HTERT RPE-1 (cell line): ENCODE measurements around the gene KRT6A.

Experiments
- in situ Hi-C: fragments of 300-500 bp; cut with MboI; formaldehyde crosslinking; loops from 4 replicates; pipeline ENCODE4 v1.14.3; 2020; ENCODE audit warnings: low sequenced_read_pairs

Gene KRT6A

GRCh38 chr12:52493172-52493571 lies at the start of gene KRT6A:
Gene KRT6A (minus strand): TSS chr12:52493257. CDS start chr12:52493188, 69 bp downstream.
- in situ Hi-C loops: no loop called here

- in situ Hi-C loops: no loop called here
Observed at GRCh38 chr12:52542157-52542556, 49.1 kb upstream of the KRT6A start.

- in situ Hi-C loops: no loop called here
Observed at GRCh38 chr12:52541709-52542108, 48.7 kb upstream of the KRT6A start.

GRCh38 chr12:52540531-52540930 lies 47.5 kb upstream of the KRT6A start:
- in situ Hi-C loops: no loop called here

- in situ Hi-C loops: no loop called here
Observed at GRCh38 chr12:52539821-52540173, 46.7 kb upstream of the KRT6A start.

- in situ Hi-C loops: no loop called here
Observed at GRCh38 chr12:52539083-52539820, 46.2 kb upstream of the KRT6A start.

GRCh38 chr12:52537101-52537500 lies 44.0 kb upstream of the KRT6A start:
- in situ Hi-C loops: no loop called here

GRCh38 chr12:52535574-52535973 lies 42.5 kb upstream of the KRT6A start:
- in situ Hi-C loops: no loop called here

GRCh38 chr12:52534482-52534881 lies 41.4 kb upstream of the KRT6A start:
- in situ Hi-C loops: no loop called here

GRCh38 chr12:52533686-52534470 lies 40.8 kb upstream of the KRT6A start:
- in situ Hi-C loops: no loop called here

GRCh38 chr12:52532636-52533035 lies 39.6 kb upstream of the KRT6A start:
- in situ Hi-C loops: no loop called here

GRCh38 chr12:52531566-52532300 lies 38.7 kb upstream of the KRT6A start:
- in situ Hi-C loops: no loop called here

GRCh38 chr12:52530905-52531304 lies 37.8 kb upstream of the KRT6A start:
- in situ Hi-C loops: no loop called here

GRCh38 chr12:52530366-52530765 lies 37.3 kb upstream of the KRT6A start:
- in situ Hi-C loops: no loop called here

GRCh38 chr12:52529846-52530245 lies 36.8 kb upstream of the KRT6A start:
- in situ Hi-C loops: no loop called here

GRCh38 chr12:52529417-52529816 lies 36.4 kb upstream of the KRT6A start:
- in situ Hi-C loops: no loop called here

GRCh38 chr12:52528641-52529143 lies 35.6 kb upstream of the KRT6A start:
- in situ Hi-C loops: no loop called here

GRCh38 chr12:52527121-52527800 lies 34.2 kb upstream of the KRT6A start:
- in situ Hi-C loops: no loop called here

- in situ Hi-C loops: no loop called here
Observed at GRCh38 chr12:52526511-52526951, 33.5 kb upstream of the KRT6A start.

GRCh38 chr12:52525661-52526499 lies 32.8 kb upstream of the KRT6A start:
- in situ Hi-C loops: no loop called here
